T-helper 17 cell (primary cell): Measurements from ENCODE around the gene PRDM16. TPM values are rescaled to one million over a fixed set of nuclear protein-coding genes. Genes with fewer than 3 reads are reported as not detected.

Source experiments
- ATAC-seq: fragments of 150-1000 bp; cut with Tn5 transposase; 2 replicates; pipeline ENCODE4 v1.10.0; 2021; ENCODE audit warnings: mild to moderate bottlenecking, moderate library complexity
- DNase-seq, 3 donors: peaks; one replicate each; pipeline versions ENCODE4 v3.0.0 to v3.0.0-alpha.2; 2020 to 2021
- H3K9me3 ChIP-seq: one replicate; pipeline ENCODE4 v1.7.0; 2013; ENCODE audit warnings: low read length, mild to moderate bottlenecking; ENCODE audit not compliant: control insufficient read depth, poor library complexity, severe bottlenecking
- H3K27ac Mint-ChIP-seq: one replicate; pipeline ENCODE4 v1.8.0; 2022; ENCODE audit warnings: mild to moderate bottlenecking, moderate library complexity, mixed read lengths
- H3K27me3 Mint-ChIP-seq: one replicate; pipeline ENCODE4 v1.8.0; 2022; ENCODE audit warnings: mixed read lengths
- H3K36me3 Mint-ChIP-seq: one replicate; pipeline ENCODE4 v1.8.0; 2022; ENCODE audit warnings: low read depth, mixed read lengths
- H3K4me1 Mint-ChIP-seq: one replicate; pipeline ENCODE4 v1.8.0; 2022; ENCODE audit warnings: mild to moderate bottlenecking, mixed read lengths
- H3K4me3 Mint-ChIP-seq: one replicate; pipeline ENCODE4 v1.8.0; 2022; ENCODE audit warnings: mild to moderate bottlenecking, moderate library complexity, mixed read lengths
- total RNA-seq, 4 donors: library from RNA in 2 of 4; stranded (reverse) in 2 of 4; gene quantifications; one replicate each; pipeline ENCODE4 v1.2.3 and lab custom pipeline; 2022 to 2026

Gene PRDM16
- total RNA-seq, 2 donors from 2014 or later: not detected

DNA sequence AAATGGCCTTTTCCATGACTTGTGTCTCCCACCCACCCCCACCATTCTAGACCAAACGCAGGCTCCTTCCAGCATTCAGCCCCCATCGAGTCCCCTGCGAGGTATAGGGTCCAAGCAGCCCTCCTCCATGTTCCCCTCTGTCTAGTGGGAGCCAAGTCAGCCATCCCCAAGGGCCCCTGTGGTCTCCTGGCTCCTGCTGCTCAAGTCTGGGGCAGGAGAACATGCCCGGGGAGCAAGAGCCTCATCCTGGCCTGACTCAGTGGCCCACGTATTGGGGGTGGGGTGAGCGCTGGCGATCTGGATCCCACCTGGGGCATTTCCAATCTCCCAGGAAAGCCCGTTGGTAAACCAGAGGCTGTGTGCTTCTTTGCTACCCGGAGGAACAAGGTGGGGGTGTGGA is 4.1 kb upstream of the PRDM16 start:
- no peak overlapping the region for H3K27ac Mint-ChIP-seq
- no peaks in the 10 kb centered on the region for H3K36me3 Mint-ChIP-seq
- H3K27me3 Mint-ChIP-seq: peaks cover 17% of the 10 kb centered on the region
- peaks cover 2% of the 10 kb centered on the region for H3K4me1 Mint-ChIP-seq
- ATAC-seq: no peak
- H3K4me3 Mint-ChIP-seq: no peak overlapping the region
- H3K9me3 ChIP-seq: no peaks in the 10 kb centered on the region
- no peak for DNase-seq

DNA sequence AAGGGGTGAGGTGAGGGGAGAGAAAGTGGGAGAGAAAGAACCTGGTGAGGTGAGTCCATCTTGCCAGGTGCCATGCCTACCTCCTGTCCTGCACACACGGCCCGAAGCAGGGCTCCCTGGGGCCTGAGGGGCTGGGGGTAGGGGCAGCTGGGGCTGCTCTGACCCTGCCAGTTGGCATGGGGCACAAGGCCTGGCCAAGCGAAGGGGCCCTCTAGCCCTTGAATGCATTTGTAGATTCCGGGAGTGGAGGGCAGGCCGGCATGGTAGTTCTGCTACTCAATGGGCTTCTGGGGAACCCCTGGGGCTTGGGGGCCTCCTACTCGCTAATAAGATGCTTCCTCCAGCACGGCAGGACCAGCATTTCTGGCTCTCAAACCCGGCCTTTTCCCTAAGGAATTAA is 3.6 kb upstream of the PRDM16 start:
- Mint-ChIP-seq H3K4me1 (peaks cover 2% of the 10 kb centered on the region), H3K36me3 (no peaks in the 10 kb centered on the region), H3K4me3 (no peak overlapping the region), H3K27ac (no peak overlapping the region), H3K27me3 (peaks cover 17% of the 10 kb centered on the region)
- DNase-seq (no peak), ATAC-seq (no peak)
- H3K9me3 ChIP-seq: no peaks in the 10 kb centered on the region

DNA sequence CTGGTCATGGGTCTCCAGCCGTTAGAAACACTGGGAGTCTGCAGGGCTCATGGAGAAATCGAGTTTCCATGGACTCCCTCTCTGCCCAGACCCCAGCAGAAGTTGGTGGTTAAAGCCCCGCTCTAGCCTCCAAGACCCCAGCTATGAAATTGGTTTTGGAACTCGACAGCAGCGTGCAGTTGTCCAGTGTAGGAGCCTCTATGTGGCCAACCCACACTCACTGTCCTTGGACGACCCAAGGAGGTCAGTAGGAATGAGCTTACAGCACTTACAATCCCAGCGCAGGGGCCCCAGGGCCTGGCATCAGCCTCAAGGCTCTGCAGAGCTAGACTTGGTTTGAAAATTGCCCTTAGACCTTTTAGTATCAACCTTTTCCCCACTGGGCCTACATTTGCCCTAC is 3.2 kb upstream of the PRDM16 start:
- ATAC-seq (no peak), DNase-seq (no peak)
- Mint-ChIP-seq H3K27me3 (peaks cover 15% of the 10 kb centered on the region), H3K4me3 (no peak overlapping the region), H3K4me1 (peaks cover 2% of the 10 kb centered on the region), H3K36me3 (no peaks in the 10 kb centered on the region), H3K27ac (no peak overlapping the region)
- no peaks in the 10 kb centered on the region for H3K9me3 ChIP-seq

DNA sequence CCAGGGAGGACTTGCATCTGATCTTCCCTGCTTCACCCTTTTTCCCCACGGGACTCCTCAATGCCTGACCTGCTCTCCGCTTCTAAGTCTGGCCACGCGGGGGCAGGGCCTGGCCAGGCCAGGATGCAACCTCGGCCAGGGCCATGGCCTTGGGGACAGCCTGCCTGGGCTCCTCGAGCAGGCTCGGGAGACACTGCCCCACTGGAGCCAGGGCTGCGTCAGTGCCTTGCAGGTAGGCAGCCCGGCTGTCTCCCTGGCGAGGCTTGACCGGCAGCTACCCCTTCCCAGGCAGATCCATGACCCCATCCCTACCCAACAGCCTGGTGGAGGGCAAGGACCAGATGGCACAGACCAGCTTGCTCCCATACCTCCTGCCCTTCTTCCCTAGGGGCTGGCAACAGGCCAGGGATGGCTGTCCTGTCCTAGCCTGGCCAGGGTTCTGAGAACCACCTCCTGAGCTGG is 2.7 kb upstream of the PRDM16 start:
- Mint-ChIP-seq H3K27me3 (peaks cover 11% of the 10 kb centered on the region), H3K27ac (no peak overlapping the region), H3K36me3 (no peaks in the 10 kb centered on the region), H3K4me1 (peaks cover 2% of the 10 kb centered on the region), H3K4me3 (no peak overlapping the region)
- DNase-seq: no peak
- ATAC-seq: no peak
- H3K9me3 ChIP-seq: no peaks in the 10 kb centered on the region

DNA sequence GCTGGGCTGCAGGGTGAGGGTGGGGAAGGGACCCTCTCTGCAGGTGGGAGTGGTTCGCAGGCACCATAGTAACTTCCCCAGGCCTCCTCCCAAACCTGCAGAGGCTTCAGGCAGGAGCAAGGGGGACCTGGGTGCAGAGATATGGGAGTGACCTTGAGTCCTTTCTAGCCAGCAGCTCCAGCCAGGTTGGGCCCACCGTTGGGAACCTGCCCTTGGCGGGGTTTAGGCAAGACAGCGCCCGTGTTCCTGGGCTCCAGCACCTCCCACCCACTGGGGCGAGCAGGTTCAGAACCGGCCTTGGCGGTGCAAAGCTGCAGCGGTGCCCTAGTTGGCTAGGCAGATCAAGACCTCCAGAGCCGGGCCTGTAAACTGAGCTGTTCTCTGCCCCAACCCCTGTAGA is 2.2 kb upstream of the PRDM16 start:
- DNase-seq (no peak), ATAC-seq (no peak)
- H3K9me3 ChIP-seq: no peaks in the 10 kb centered on the region
- Mint-ChIP-seq H3K4me1 (peaks cover 2% of the 10 kb centered on the region), H3K36me3 (no peaks in the 10 kb centered on the region), H3K4me3 (no peak overlapping the region), H3K27ac (no peak overlapping the region), H3K27me3 (peaks cover 11% of the 10 kb centered on the region)

DNA sequence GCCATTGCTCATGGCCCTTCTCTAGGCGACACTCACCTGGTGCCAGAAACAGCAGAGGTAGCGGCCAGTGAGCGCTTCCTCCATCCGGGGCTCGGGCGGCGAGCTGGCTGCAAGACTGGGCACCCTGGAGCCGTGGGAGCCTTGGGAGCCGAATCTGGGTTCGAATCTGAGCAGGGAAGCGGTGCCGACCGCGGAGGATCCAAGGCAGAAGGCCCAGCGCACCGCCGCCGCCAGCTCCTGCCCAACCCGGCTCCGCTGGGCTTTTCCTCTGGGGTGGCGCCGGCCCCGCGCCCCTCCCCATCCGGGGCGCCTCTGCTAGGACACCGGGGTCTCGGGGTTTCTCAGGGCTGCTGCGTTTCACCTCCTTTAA is 1.7 kb upstream of the PRDM16 start:
- Mint-ChIP-seq H3K36me3 (no peaks in the 10 kb centered on the region), H3K4me3 (no peak overlapping the region)
- ATAC-seq: no peak

DNA sequence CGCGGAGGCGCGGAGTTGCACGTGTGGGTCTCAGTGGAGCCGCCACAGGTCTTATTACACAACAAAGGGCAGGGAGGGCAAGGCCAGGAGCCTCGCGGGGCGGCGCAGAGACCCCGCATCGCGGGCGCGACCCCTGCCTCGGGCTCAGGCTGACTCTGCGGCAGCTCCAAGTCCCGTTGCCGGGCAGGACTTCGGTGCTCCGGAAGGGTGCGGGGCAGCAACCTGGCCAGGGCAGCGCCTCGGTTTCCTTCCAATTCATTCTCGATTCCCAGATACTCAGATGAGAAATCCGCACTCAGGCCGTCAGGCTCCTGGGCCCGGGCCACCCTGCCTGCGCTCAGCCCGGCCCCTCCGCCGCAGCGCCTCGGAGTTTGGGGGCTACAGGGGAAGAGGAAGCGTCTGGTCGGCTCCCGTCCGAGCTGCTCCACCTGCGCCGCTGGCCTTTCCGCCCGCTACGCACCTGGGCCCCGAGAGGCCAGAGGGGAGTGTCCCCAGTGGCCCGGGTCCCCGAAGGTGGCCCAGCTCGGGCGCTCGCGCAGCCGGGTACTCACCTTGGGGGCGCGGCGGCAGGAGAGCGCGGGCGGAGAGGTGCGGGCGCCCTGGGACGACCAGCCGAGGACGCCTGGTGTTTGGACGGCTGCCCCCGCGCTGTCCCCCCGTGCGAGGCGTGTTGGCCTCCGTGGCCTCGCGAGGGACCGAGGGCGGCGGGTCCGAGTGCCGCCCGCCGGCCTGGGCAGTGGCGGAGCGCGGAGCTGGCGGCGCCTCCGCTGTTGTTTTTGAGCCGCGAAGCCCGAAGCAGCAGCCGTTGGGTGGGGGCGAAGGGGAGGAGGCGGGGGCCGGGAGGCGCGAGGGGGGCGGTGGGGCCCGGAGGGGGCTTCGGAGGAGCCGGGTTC is 1.1 kb upstream of the PRDM16 start:
- no peaks in the 10 kb centered on the region for H3K36me3 Mint-ChIP-seq
- no peaks in the 10 kb centered on the region for H3K9me3 ChIP-seq
- peak overlapping the region; percentile 85 for H3K4me3 Mint-ChIP-seq
- peaks cover 2% of the 10 kb centered on the region for H3K4me1 Mint-ChIP-seq
- DNase-seq (no peak), ATAC-seq (no peak)
- H3K27me3 Mint-ChIP-seq: peaks cover 11% of the 10 kb centered on the region
- H3K27ac Mint-ChIP-seq: no peak overlapping the region

More for the DNA sequence above, 1.7 kb upstream of the PRDM16 start:
- Mint-ChIP-seq H3K4me1 (peaks cover 2% of the 10 kb centered on the region), H3K27ac (no peak overlapping the region), H3K27me3 (peaks cover 11% of the 10 kb centered on the region)
- DNase-seq: no peak
- no peaks in the 10 kb centered on the region for H3K9me3 ChIP-seq

DNA sequence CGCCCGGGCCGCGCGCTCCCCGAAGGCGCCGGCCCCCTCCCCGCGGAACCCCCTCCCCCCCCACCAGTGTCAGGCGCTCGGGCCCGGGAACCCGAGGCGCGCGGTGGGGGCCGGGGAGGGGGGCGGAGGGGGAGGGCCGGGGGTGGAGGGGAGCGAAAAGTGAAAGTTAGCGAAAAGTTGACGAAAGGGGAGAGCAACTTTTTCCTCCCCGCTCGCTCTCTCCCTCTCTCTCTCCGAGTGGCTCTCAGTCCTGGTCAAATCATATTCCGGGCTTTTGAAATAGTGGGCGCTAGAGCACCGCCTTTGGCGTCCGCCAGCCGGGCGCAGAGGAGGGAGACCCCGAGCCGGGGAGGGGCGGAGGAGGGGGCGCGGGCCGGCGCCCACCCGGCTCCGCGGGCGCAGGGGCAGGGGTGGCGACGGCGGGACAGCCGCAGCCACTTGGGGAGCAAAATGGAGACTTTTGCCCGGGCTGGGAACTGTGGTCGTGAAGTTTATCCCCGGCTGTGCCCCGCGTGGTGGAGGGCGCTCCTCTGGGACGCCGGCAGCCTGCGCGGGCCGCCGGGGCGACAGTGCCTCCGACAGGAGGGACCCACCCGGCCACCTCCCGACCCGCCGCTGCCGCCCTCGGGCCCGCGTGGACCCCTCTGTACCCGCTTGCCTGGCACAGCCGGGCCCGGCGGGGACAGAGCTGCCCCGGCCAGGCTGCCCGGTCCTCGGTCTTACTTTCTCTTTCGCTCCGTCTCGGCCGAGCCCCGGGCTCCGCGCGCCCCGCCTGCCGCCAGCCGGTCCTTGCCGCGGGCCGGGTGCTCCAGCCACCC is 697 bp downstream of the PRDM16 start:
- Mint-ChIP-seq H3K4me3 (peak overlapping the region; percentile 58), H3K4me1 (peaks cover 2% of the 10 kb centered on the region), H3K36me3 (no peaks in the 10 kb centered on the region)

DNA sequence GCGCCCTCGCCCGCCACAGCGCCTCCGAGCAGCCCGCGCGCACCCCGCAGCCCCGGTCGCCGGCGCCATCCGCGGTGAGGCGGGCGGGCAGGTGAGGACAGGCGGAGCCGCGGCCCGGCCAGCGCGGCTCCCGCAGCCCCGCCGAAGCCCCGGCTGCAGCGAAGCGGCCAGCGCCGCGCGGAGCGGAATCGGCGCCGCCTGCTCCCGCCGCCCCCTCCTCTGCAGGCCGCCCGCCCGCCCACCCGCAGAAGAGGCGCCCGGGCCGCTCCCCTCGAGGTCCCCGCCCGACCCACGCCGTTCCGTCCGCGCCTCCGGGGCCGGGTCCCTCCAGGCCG is 1.3 kb downstream of the PRDM16 start:
- DNase-seq (no peak), ATAC-seq (no peak)
- Mint-ChIP-seq H3K4me1 (peaks cover 2% of the 10 kb centered on the region), H3K4me3 (no peak overlapping the region), H3K36me3 (no peaks in the 10 kb centered on the region), H3K27ac (no peak overlapping the region), H3K27me3 (peaks cover 23% of the 10 kb centered on the region)
- no peaks in the 10 kb centered on the region for H3K9me3 ChIP-seq

More for the DNA sequence above, 697 bp downstream of the PRDM16 start:
- H3K27me3 Mint-ChIP-seq: peaks cover 18% of the 10 kb centered on the region
- no peak overlapping the region for H3K27ac Mint-ChIP-seq
- DNase-seq: peak in 1 of 3 donors; percentile 10
- ATAC-seq: no peak
- H3K9me3 ChIP-seq: no peaks in the 10 kb centered on the region

DNA sequence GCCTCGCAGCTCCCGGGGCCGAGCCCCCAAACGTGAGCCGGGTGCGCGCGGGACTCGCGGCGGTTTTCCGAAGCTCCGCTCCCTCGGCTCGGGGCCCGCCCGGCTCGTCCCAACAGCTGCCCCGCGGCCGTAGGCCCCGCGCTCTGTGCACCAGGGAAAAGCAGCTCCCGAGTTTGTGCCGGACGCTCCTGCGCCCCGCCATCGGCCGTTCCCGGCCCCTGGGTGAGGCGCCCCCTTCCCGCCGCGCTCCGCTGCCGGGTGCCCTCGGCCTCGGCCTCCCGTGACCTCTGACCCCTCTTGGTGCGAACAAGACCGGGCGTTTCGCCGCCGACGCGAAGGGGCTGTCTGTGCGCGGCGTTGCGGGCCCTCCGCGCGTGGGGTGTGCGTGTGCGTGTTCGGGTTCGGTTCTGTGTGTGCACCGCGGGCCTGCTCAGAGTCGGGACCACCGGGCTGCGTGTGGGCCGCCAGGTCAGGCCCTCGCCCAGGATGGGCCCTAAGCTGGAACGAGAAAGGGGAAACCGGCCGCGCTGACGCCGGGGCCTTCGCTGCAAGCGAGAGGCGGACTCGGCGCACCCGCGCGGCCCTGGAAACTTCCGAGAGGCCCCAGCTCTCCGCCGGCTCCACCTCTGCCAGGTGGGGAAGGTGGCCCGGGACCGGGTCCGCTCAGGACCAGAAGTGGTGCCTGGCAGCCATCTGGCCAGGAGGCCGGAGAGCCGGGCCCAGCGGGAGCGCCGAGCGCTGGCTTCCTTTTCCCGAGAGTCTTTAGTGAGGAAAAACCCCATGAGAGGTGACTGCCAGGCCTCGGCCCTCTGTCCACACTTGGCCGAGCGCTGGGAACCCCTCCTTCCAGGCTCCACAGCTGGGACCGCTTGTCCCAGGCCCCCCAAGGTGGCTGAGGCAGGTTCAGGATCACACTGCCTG is 1.9 kb downstream of the PRDM16 start:
- no peaks in the 10 kb centered on the region for H3K9me3 ChIP-seq
- no peak for ATAC-seq
- DNase-seq: no peak
- Mint-ChIP-seq H3K4me1 (peaks cover 2% of the 10 kb centered on the region), H3K4me3 (peak overlapping the region; percentile 43), H3K27me3 (peaks cover 29% of the 10 kb centered on the region), H3K27ac (no peak overlapping the region), H3K36me3 (no peaks in the 10 kb centered on the region)

DNA sequence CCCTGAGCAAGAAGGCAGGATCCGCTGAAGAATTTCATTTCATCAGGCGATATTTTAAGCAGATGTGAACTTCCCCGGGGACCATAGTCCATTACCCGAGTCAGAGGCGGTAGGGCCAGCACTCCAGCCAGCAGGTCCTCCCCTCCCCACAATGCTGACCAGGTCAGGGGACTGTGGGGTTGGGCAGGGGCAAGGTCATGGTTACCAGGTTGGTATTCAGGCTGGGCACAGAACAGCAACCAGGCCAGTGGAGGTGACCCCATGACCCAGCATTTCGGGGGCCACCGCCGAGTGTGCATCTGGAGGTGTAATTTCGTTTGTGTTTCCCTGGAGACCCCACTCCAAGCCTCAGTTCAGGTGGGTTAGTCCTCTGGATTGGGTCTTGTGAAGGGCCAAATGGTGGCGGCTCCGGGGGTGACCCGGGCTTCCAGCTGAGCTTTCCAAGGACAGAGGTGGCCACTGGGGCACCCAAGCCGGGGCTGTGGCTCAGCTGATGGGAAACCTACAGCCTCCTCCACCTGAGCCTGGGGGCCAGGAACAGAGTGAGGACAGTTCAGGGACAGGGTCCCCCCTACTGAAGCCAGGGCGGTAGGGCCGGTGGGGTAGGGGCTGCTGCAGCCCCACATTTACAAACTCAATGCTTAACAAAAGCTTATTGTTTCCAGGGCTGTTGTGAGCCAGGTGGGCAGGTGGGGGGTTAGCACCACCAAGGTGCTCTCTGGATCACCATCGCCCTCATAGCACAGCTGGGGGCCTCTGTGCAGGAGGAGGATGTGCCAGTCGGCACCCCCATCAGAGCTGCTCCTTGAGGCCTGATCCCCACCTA is 2.8 kb downstream of the PRDM16 start:
- H3K36me3 Mint-ChIP-seq: no peaks in the 10 kb centered on the region
- no peaks in the 10 kb centered on the region for H3K9me3 ChIP-seq
- H3K27ac Mint-ChIP-seq: no peak overlapping the region
- DNase-seq (no peak), ATAC-seq (no peak)
- peak overlapping the region; percentile 43 for H3K4me3 Mint-ChIP-seq
- H3K27me3 Mint-ChIP-seq: peaks cover 29% of the 10 kb centered on the region
- peaks cover 2% of the 10 kb centered on the region for H3K4me1 Mint-ChIP-seq
